Stomach (tissue), 9 donors: ENCODE data around the gene OPHN1. TPM values are rescaled to one million over a fixed set of nuclear protein-coding genes. Genes with fewer than 3 reads are reported as not detected.
A peak's percentile ranks its signal among the peaks of the same experiment; 100 is the strongest.

Source experiments
- DNase-seq, 2 donors: peaks; one replicate each; pipeline versions ENCODE4 v3.0.0 to v3.0.0-alpha.2; 2013 to 2019
- H3K27ac ChIP-seq, 5 donors: fragments of 200-600 bp in 4 of 5; sonication (generic) in 4 of 5; one replicate each; pipeline ENCODE4 v1.5.1; 2013 to 2019; ENCODE audit warnings: mild to moderate bottlenecking in 1 of 5, moderate library complexity in 1 of 5
- H3K27me3 ChIP-seq, 3 donors: fragments of 200-600 bp; sonication (generic); one replicate each; pipeline ENCODE4 v1.5.1; 2017 to 2019; ENCODE audit warnings: mixed run types in 1 of 3
- H3K36me3 ChIP-seq, 4 donors: fragments of 200-600 bp; sonication (generic); 1 replicate in 3 of 4; 2 replicates in 1 of 4; pipeline ENCODE4 v1.5.1; 2016 to 2019
- H3K4me1 ChIP-seq, 4 donors: fragments of 200-600 bp; sonication (generic); one replicate each; pipeline ENCODE4 v1.5.1; 2016 to 2019
- H3K4me3 ChIP-seq, 4 donors: fragments of 200-600 bp; sonication (generic) in 3 of 4; one replicate each; pipeline ENCODE4 v1.5.1; 2016 to 2019; ENCODE audit warnings: mild to moderate bottlenecking in 1 of 4
- H3K9me3 ChIP-seq, 4 donors: fragments of 200-600 bp; sonication (generic); one replicate each; pipeline ENCODE4 v1.5.1; 2016 to 2019
- CTCF ChIP-seq, 7 experiments: fragments of 450-650 bp in 4 of 7; fragments of 200-600 bp in 3 of 7; sonication (generic) in 3 of 7; IDR thresholded peaks; one replicate each; pipeline ENCODE4 v1.5.1; 2016 to 2019; ENCODE audit warnings: antibody characterized with exemption in 7 of 7, control low read depth in 2 of 7, mild to moderate bottlenecking in 1 of 7
- EP300 ChIP-seq: sonication (generic); formaldehyde crosslinking; IDR thresholded peaks from one replicate; pipeline ENCODE4 v1.6.1; 2017; ENCODE audit warnings: antibody characterized with exemption
- POLR2A ChIP-seq, 4 donors: fragments of 450-650 bp; IDR thresholded peaks; one replicate each; pipeline ENCODE4 v1.6.1; 2016; ENCODE audit warnings: antibody characterized with exemption in 4 of 4, control low read depth in 2 of 4, mild to moderate bottlenecking in 1 of 4, moderate library complexity in 1 of 4
- POLR2AphosphoS5 ChIP-seq, 3 donors: sonication (generic); formaldehyde crosslinking; IDR thresholded peaks; one replicate each; pipeline ENCODE4 v1.6.1; 2016; ENCODE audit warnings: antibody characterized with exemption in 3 of 3
- WGBS, 5 donors: extraction: QIAGEN DNeasy Blood & Tissue Kit in 3 of 5; methylation state at CpG; one replicate each; pipeline versions ENCODE4 v1.1.5 to v1.1.7; 2013 to 2018; 5-methylcytosine and 5-hydroxymethylcytosine counted together
- intact Hi-C: fragments of 100-400 bp; cut with DNase I; formaldehyde crosslinking; loops from one replicate; pipeline ENCODE4 v1.15.1; 2023; ENCODE audit warnings: low total_unique reads
- polyA plus RNA-seq, 3 donors: library from polyadenylated mRNA; stranded (reverse); fragments of 200-250 nt; gene quantifications; one replicate each; pipeline ENCODE4 v1.2.3, GENCODE V29; 2013
- total RNA-seq, 5 donors: library from RNA; depleted of rRNA; stranded (reverse); fragments of >200 nt; gene quantifications; one replicate each; pipeline versions ENCODE4 v1.1.0 to v1.2.3, GENCODE V29; 2014 to 2016
- donor health status: healthy with polysubstance abuse.
- donor health status: Bipolar disorder and iron deficiency.
- donor health status: healthy.

Gene OPHN1
- total and polyA plus RNA-seq, 8 donors = 0.78 to 76.4 (median 5.0) TPM

DNA sequence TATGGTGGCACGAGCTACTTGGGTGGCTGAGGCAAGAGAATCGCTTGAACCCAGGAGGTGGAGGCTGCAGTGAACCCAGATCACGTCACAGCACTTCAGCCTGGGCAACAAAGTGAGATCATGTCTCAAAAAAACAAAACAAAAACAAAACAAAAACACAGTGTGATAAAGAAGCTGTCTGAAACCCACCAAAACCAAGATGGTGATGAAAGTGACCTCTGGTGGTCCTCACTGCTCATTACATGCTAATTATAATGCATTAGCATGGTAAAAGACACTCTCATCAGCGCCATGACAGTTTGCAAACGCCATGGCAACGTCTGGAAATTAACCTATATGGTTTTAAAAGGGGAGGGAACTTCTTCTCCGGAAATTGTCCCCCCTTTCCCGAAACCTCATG lies 29.4 kb upstream of the OPHN1 start:
- no peaks in the 10 kb centered on the region for H3K36me3 ChIP-seq
- H3K27me3 ChIP-seq = no peaks in the 10 kb centered on the region
- H3K9me3 ChIP-seq = no peaks in the 10 kb centered on the region
- H3K27ac ChIP-seq = no peak overlapping the region
- no peak overlapping the region for H3K4me3 ChIP-seq
- DNase-seq = peak in 1 of 2 donors; percentile 60
- H3K4me1 ChIP-seq = peaks cover 0 to 7% (median 0%) of the 10 kb centered on the region in 4 donors
- peak in 4 of 7 experiments; percentile 25 to 45 (median 39) for TF ChIP-seq CTCF (IDR thresholded peaks at IDR 0.05)
- TF ChIP-seq POLR2AphosphoS5 (IDR thresholded peaks at IDR 0.05) = no peak
- no peak for TF ChIP-seq POLR2A (IDR thresholded peaks at IDR 0.05)
- TF ChIP-seq EP300 = no peak
- intact Hi-C loops = no loop called here
- 23 to 45% (median 30%) methylated on average over 6 to 8 of the region's 8 CpGs for WGBS, 5 donors

- WGBS, 5 donors = 40 to 64% (median 63%) methylated on average over 8 of the region's 8 CpGs
- TF ChIP-seq POLR2A (IDR thresholded peaks at IDR 0.05) (no peak), EP300 (no peak)
- intact Hi-C loops = no loop called here
These were observed 28.9 kb upstream of the OPHN1 start for GRCh38 chrX:68462197-68462596.

DNA sequence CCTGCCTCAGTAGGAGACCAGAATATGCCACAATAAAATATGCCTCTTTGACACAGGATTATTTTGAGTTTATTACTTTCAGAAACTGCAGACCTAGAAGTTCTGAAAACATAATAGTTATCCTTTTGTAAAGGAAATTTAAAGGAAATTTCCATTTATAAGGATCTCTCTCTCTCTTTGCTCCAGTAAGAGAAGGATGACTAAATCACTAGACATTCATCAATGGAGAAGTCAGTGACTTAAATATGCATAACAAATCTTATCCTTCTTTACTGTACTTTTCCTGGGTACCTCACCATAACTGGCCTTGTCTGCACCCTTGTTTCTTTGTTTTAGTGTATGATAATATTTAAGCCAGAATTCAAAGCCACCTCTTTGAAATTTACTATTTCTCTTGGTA lies 28.3 kb upstream of the OPHN1 start:
- Histone ChIP-seq H3K27me3 (no peaks in the 10 kb centered on the region), H3K4me1 (peaks cover 0 to 7% (median 0%) of the 10 kb centered on the region in 4 donors), H3K9me3 (no peaks in the 10 kb centered on the region), H3K27ac (no peak overlapping the region), H3K4me3 (no peak overlapping the region), H3K36me3 (no peaks in the 10 kb centered on the region)
- intact Hi-C loops = no loop called here
- TF ChIP-seq POLR2A (IDR thresholded peaks at IDR 0.05) (no peak), CTCF (IDR thresholded peaks at IDR 0.05) (no peak), POLR2AphosphoS5 (IDR thresholded peaks at IDR 0.05) (no peak), EP300 (no peak)
- DNase-seq = no peak

More at GRCh38 chrX:68462197-68462596, 28.9 kb upstream of the OPHN1 start:
- no peaks in the 10 kb centered on the region for H3K27me3 ChIP-seq
- H3K4me1 ChIP-seq = peaks cover 0 to 7% (median 0%) of the 10 kb centered on the region in 4 donors
- H3K4me3 ChIP-seq = no peak overlapping the region
- no peaks in the 10 kb centered on the region for H3K36me3 ChIP-seq
- DNase-seq = no peak
- no peaks in the 10 kb centered on the region for H3K9me3 ChIP-seq
- H3K27ac ChIP-seq = no peak overlapping the region

- 36 to 55% (median 40%) methylated on average over 6 of the region's 6 CpGs for WGBS, 5 donors
- intact Hi-C loops = no loop called here
- H3K27me3 ChIP-seq = no peaks in the 10 kb centered on the region
These were observed 27.8 kb upstream of the OPHN1 start for GRCh38 chrX:68461093-68461492.

More at GRCh38 chrX:68461093-68461492, 27.8 kb upstream of the OPHN1 start:
- Histone ChIP-seq H3K4me1 (peaks cover 0 to 7% (median 0%) of the 10 kb centered on the region in 4 donors), H3K9me3 (no peaks in the 10 kb centered on the region), H3K27ac (no peak overlapping the region), H3K36me3 (no peaks in the 10 kb centered on the region), H3K4me3 (no peak overlapping the region)
- no peak for DNase-seq
- TF ChIP-seq CTCF (IDR thresholded peaks at IDR 0.05) = no peak
